ENCODE results near the gene CD8B2.

- no peak for TF ChIP-seq RFX5 (IDR thresholded peaks at IDR 0.05; ENCODE audit: low read depth, low read length)
- no peak for TF ChIP-seq CTCF (IDR thresholded peaks at IDR 0.05 in 2 of 3, conservative IDR thresholded peaks at IDR 0.05 in 1 of 3; ENCODE audit: control insufficient read depth in 2 of 3, extremely low read depth in 1 of 3, insufficient read depth in 1 of 3, low read depth in 3 of 3, low read length in 3 of 3)
- no peak for TF ChIP-seq ZNF274 (IDR thresholded peaks at IDR 0.05; ENCODE audit: insufficient read depth, insufficient read length)
- TF ChIP-seq FOXM1 (IDR thresholded peaks at IDR 0.05; ENCODE audit: low read depth, low read length): no peak
- no peak for TF ChIP-seq TARDBP (IDR thresholded peaks at IDR 0.05; ENCODE audit: borderline replicate concordance)
- TF ChIP-seq REST (IDR thresholded peaks at IDR 0.05; ENCODE audit: low read depth, low read length): no peak
- no peak for TF ChIP-seq SP1 (IDR thresholded peaks at IDR 0.05; ENCODE audit: low read depth, low read length)
- TF ChIP-seq NFYB (IDR thresholded peaks at IDR 0.05; ENCODE audit: insufficient read depth, low read depth, low read length): no peak
- no peak for TF ChIP-seq SPI1 (IDR thresholded peaks at IDR 0.05; ENCODE audit: borderline replicate concordance, insufficient read depth, low read depth, low read length)
- TF ChIP-seq CHD2 (IDR thresholded peaks at IDR 0.05; ENCODE audit: borderline replicate concordance, low read depth, low read length): no peak
- no peak for TF ChIP-seq ZNF622 (IDR thresholded peaks at IDR 0.05)
- TF ChIP-seq CBFB (IDR thresholded peaks at IDR 0.05; ENCODE audit: low read depth): no peak
- no peak for TF ChIP-seq TAF1 (IDR thresholded peaks at IDR 0.05; ENCODE audit: borderline replicate concordance, low read depth, low read length)
Observed at GRCh38 chr2:106536490-106536889, 49.3 kb downstream of the CD8B2 start.

Measured in GM12878 (cell line).